ENCODE results near the gene VAV2. TPM values are rescaled to one million over a fixed set of nuclear protein-coding genes. Genes with fewer than 3 reads are reported as not detected.

Gene VAV2
- total and polyA plus RNA-seq, 2 experiments from 2014 or later: 8.1 to 28.9 TPM

- TF ChIP-seq ZNF462 (CRISPR knock-in tag; IDR thresholded peaks at IDR 0.05) (no peak), NANOG (IDR thresholded peaks at IDR 0.05; ENCODE audit: borderline replicate concordance) (no peak), CTCF (conservative IDR thresholded peaks at IDR 0.05; ENCODE audit: low read depth in 2 of 2) (no peak), STAT1 (IDR thresholded peaks at IDR 0.05; ENCODE audit: unreplicated experiment) (no peak), POLR2AphosphoS5 (IDR thresholded peaks at IDR 0.05; ENCODE audit: low read depth) (no peak), EZH2 (IDR thresholded peaks at IDR 0.05; ENCODE audit: low read depth, unreplicated experiment) (no peak), ETS1 (IDR thresholded peaks at IDR 0.05) (no peak), ZNF114 (CRISPR knock-in tag; IDR thresholded peaks at IDR 0.05) (no peak), JUNB (IDR thresholded peaks at IDR 0.05; ENCODE audit: unreplicated experiment) (no peak), EZH2phosphoT487 (IDR thresholded peaks at IDR 0.05; ENCODE audit: unreplicated experiment) (no peak), ZNF331 (CRISPR knock-in tag; IDR thresholded peaks at IDR 0.05; ENCODE audit: low read depth) (no peak)
These were observed 36.0 kb upstream of the VAV2 start (continued) for GRCh38 chr9:134028076-134028475.

All from GM23338 (cell line).